ENCODE results near the gene GPR108. TPM values are rescaled to one million over a fixed set of nuclear protein-coding genes. Genes with fewer than 3 reads are reported as not detected.
A peak's percentile ranks its signal among the peaks of the same experiment; 100 is the strongest.

GPR108 gene
- total RNA-seq, 1 donor from 2014 or later = 38.3 TPM

DNA sequence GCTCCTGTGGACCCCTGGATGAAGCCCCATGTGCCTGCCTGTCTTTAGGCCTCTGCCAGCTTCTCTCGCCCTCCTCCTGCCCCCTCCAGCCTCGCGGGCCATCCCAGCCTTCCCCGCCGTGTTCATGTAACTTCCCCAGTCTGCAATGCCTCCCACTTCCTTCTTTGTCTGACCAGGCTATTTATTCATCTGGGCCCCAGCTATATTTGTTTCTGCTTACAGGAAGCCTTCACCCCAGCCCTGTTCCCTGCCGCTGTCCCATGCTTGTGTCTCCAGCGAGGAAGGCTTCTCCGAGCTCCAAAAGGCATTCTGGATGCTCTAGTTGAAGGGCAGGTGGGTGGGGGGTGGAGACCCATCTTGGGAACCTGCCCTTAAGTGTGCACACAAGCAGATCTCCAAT, 9.0 kb downstream of the GPR108 start:
- Mint-ChIP-seq H3K36me3 (peaks cover 8% of the 10 kb centered on the region), H3K4me3 (no peak overlapping the region), H3K27ac (no peak overlapping the region), H3K4me1 (peaks cover 4% of the 10 kb centered on the region), H3K27me3 (ENCODE audit: insufficient read depth, low read depth) (peaks cover 8% of the 10 kb centered on the region), H3K9me3 (no peaks in the 10 kb centered on the region)
- Histone ChIP-seq H3K79me2 (ENCODE audit: low read depth) (no peaks in the 10 kb centered on the region), H3K36me3 (no peaks in the 10 kb centered on the region), H4K20me1 (ENCODE audit: low read depth) (no peaks in the 10 kb centered on the region), H3K27me3 (no peaks in the 10 kb centered on the region), H3K9ac (no peak overlapping the region), H3K9me3 (ENCODE audit: low read depth) (no peaks in the 10 kb centered on the region), H3K4me1 (no peaks in the 10 kb centered on the region), H3K4me2 (no peak overlapping the region), H3F3A (ENCODE audit: low read depth) (no peaks in the 10 kb centered on the region), H2AFZ (replicated peaks) (no peak overlapping the region), H3K4me3 (no peak overlapping the region), H3K27ac (no peak overlapping the region)
- TF ChIP-seq EZH2phosphoT487 (IDR thresholded peaks at IDR 0.05) (no peak), EZH2 (IDR thresholded peaks at IDR 0.05) (no peak)
- TF ChIP-seq, protein P1, sequence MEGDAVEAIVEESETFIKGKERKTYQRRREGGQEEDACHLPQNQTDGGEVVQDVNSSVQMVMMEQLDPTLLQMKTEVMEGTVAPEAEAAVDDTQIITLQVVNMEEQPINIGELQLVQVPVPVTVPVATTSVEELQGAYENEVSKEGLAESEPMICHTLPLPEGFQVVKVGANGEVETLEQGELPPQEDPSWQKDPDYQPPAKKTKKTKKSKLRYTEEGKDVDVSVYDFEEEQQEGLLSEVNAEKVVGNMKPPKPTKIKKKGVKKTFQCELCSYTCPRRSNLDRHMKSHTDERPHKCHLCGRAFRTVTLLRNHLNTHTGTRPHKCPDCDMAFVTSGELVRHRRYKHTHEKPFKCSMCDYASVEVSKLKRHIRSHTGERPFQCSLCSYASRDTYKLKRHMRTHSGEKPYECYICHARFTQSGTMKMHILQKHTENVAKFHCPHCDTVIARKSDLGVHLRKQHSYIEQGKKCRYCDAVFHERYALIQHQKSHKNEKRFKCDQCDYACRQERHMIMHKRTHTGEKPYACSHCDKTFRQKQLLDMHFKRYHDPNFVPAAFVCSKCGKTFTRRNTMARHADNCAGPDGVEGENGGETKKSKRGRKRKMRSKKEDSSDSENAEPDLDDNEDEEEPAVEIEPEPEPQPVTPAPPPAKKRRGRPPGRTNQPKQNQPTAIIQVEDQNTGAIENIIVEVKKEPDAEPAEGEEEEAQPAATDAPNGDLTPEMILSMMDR (IDR thresholded peaks at IDR 0.05) = no peak
- no peak for DNase-seq (ENCODE audit: low spot score)

DNA sequence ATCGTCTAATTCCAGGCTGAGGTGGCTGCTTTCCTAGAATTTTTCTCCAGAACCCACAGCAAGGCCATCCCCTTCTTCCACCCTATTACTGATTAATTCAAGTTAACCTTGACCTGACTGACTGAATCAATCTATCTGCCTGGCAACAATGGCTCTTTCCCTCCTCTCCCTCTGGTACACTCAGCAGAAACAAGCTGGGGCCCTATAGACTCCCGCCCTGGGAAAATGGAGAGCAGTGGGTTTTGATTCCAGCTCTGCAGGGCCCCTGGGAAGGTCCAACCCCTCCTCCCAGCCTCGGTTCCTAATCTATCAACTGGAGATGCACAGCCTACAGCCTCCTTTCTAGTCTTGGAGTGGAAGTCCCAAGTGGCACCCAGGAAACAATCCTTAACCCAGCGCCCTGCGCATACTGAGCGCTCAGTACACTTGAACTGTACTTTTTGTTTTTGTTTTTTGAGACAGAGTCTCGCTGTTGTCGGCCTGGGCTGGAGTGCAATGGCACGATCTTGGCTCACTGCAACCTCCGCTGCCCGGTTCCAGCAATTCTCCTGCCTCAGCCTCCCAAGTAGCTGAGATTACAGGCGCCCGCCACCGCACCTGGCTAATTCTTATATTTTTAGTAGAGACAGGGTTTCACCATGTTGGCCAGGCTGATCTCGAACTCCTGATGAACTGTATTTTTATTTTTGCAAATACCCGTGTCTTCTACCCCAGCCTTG, 11.7 kb downstream of the GPR108 start:
- Histone ChIP-seq H4K20me1 (ENCODE audit: low read depth) (no peaks in the 10 kb centered on the region), H3K4me1 (no peaks in the 10 kb centered on the region), H3K27me3 (no peaks in the 10 kb centered on the region), H3K4me2 (no peak overlapping the region), H3K4me3 (no peak overlapping the region), H3F3A (ENCODE audit: low read depth) (no peaks in the 10 kb centered on the region), H3K27ac (no peak overlapping the region), H3K79me2 (ENCODE audit: low read depth) (no peaks in the 10 kb centered on the region), H2AFZ (replicated peaks) (no peak overlapping the region), H3K9me3 (ENCODE audit: low read depth) (no peaks in the 10 kb centered on the region), H3K36me3 (no peaks in the 10 kb centered on the region), H3K9ac (no peak overlapping the region)
- no peaks in the 10 kb centered on the region for H3K9me3 Mint-ChIP-seq
- H3K27me3 Mint-ChIP-seq (ENCODE audit: insufficient read depth, low read depth) = peaks cover 9% of the 10 kb centered on the region
- H3K4me1 Mint-ChIP-seq = peaks cover 7% of the 10 kb centered on the region
- no peaks in the 10 kb centered on the region for H3K36me3 Mint-ChIP-seq
- no peak overlapping the region for H3K4me3 Mint-ChIP-seq
- no peak for DNase-seq (ENCODE audit: low spot score)
- TF ChIP-seq EZH2phosphoT487 (IDR thresholded peaks at IDR 0.05) (no peak), EZH2 (IDR thresholded peaks at IDR 0.05) (no peak)
- TF ChIP-seq, protein P1 (IDR thresholded peaks at IDR 0.05) = no peak
- peak overlapping the region; percentile 69 for H3K27ac Mint-ChIP-seq

DNA sequence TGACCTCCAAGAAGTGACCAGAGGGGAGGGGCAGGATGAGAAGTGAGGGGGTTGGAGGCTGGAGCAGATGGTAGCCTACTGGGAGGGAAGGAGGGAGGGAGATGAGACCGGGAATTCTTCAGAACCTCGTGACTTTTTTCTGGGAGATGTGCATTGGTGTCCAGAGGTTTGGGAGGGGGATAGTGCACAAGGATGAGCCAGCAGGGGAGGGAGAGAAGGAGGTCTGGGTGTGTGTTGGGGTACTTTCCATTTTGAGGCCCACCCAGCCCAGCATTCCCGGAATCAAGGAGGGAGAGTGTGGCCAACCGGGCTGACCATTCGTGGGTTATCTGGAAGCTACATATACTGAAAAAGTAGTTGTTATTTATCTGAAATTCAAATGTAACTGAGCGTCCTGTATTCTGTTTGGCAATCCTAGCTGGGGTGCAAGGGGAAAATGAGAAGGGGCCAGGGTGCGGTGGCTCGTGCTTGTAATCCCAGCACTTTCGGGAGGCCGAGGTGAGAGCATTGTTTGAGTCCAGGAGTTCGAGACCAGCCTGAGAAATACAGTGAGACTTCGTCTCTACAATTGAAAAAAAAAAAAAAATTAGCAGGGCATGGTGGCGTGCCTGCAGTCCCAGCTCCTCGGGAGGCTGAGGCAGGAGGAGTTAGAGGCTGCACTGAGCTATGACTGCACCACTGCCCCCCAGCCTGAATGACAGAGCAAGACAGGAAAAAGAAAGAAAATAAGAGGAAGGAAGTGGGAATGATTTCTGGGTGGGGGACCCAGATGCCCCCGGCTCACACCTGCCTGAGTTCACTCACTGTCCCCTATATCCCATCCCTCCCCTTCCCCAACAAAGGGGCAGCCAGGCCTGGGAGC, 12.5 kb downstream of the GPR108 start:
- DNase-seq (ENCODE audit: low spot score) = no peak
- no peaks in the 10 kb centered on the region for H4K20me1 ChIP-seq (ENCODE audit: low read depth)
- peak overlapping the region; percentile 42 for H3K27ac Mint-ChIP-seq

More for the DNA sequence above, 12.5 kb downstream of the GPR108 start:
- Histone ChIP-seq H3K4me3 (no peak overlapping the region), H3K27me3 (no peaks in the 10 kb centered on the region), H3K4me1 (no peaks in the 10 kb centered on the region), H3K36me3 (no peaks in the 10 kb centered on the region), H2AFZ (replicated peaks) (no peak overlapping the region), H3K79me2 (ENCODE audit: low read depth) (no peaks in the 10 kb centered on the region), H3K27ac (no peak overlapping the region), H3K9me3 (ENCODE audit: low read depth) (no peaks in the 10 kb centered on the region), H3K4me2 (no peak overlapping the region), H3F3A (ENCODE audit: low read depth) (no peaks in the 10 kb centered on the region), H3K9ac (no peak overlapping the region)
- H3K9me3 Mint-ChIP-seq = no peaks in the 10 kb centered on the region
- H3K4me3 Mint-ChIP-seq = no peak overlapping the region
- H3K27me3 Mint-ChIP-seq (ENCODE audit: insufficient read depth, low read depth) = peaks cover 9% of the 10 kb centered on the region
- no peaks in the 10 kb centered on the region for H3K36me3 Mint-ChIP-seq
- H3K4me1 Mint-ChIP-seq = peaks cover 7% of the 10 kb centered on the region
- TF ChIP-seq, protein P1 (IDR thresholded peaks at IDR 0.05) = no peak
- TF ChIP-seq EZH2phosphoT487 (IDR thresholded peaks at IDR 0.05) (no peak), EZH2 (IDR thresholded peaks at IDR 0.05) (no peak)
